GM12878 (cell line): ENCODE measurements around the gene EFCAB8.

Experiments
- ATF2 ChIP-seq: IDR thresholded peaks from 2 replicates; pipeline ENCODE4 v1.6.1; 2012; ENCODE audit warnings: low read length, inconsistent platforms
- BACH1 ChIP-seq: fragments of 450-650 bp; IDR thresholded peaks from 2 replicates; pipeline ENCODE4 v1.6.1; 2017; ENCODE audit warnings: mild to moderate bottlenecking, borderline replicate concordance
- CTCF ChIP-seq, 3 experiments: IDR thresholded peaks in 2 of 3; conservative IDR thresholded peaks in 1 of 3; 2 replicates each; pipeline ENCODE4 v1.5.1; 2011; ENCODE audit warnings: low read depth in 3 of 3, low read length in 3 of 3, mild to moderate bottlenecking in 3 of 3, control low read depth in 2 of 3, moderate library complexity in 2 of 3, inconsistent platforms in 1 of 3, mixed read lengths in 1 of 3; ENCODE audit not compliant: control insufficient read depth in 2 of 3, insufficient read depth in 1 of 3; ENCODE audit errors: extremely low read depth in 1 of 3
- ELK1 ChIP-seq: IDR thresholded peaks from 2 replicates; pipeline ENCODE4 v1.6.1; 2012; ENCODE audit warnings: low read depth, low read length, improper control_type of control experiment
- ESRRA ChIP-seq: IDR thresholded peaks from 2 replicates; pipeline ENCODE4 v1.6.1; 2012; ENCODE audit warnings: mild to moderate bottlenecking, low read length, improper control_type of control experiment
- NFIC ChIP-seq: IDR thresholded peaks from 2 replicates; pipeline ENCODE4 v1.6.1; 2012; ENCODE audit warnings: low read depth, mild to moderate bottlenecking, inconsistent platforms, low read length, moderate library complexity
- POLR2A ChIP-seq: IDR thresholded peaks from 2 replicates; pipeline ENCODE4 v1.6.1; 2011; ENCODE audit warnings: low read depth, mild to moderate bottlenecking, low read length
- SMAD1 ChIP-seq: fragments of 450-650 bp; IDR thresholded peaks from 2 replicates; pipeline ENCODE4 v1.6.1; 2018; ENCODE audit warnings: mild to moderate bottlenecking, low read depth; ENCODE audit not compliant: partially characterized antibody

GRCh38 chr20:33009214-33010132, 150.8 kb downstream of the EFCAB8 start:
- TF ChIP-seq BACH1 = no peak
- no peak for TF ChIP-seq CTCF (IDR thresholded peaks at IDR 0.05 in 2 of 3, conservative IDR thresholded peaks at IDR 0.05 in 1 of 3; ENCODE audit: control insufficient read depth in 2 of 3, extremely low read depth in 1 of 3, insufficient read depth in 1 of 3, low read depth in 3 of 3, low read length in 3 of 3)
- TF ChIP-seq POLR2A = no peak
- no peak for TF ChIP-seq ELK1
- no peak for TF ChIP-seq SMAD1
- no peak for TF ChIP-seq ATF2
- TF ChIP-seq NFIC = no peak
- TF ChIP-seq ESRRA = no peak
